ENCODE results near the gene CREG1.

CREG1 gene

DNA sequence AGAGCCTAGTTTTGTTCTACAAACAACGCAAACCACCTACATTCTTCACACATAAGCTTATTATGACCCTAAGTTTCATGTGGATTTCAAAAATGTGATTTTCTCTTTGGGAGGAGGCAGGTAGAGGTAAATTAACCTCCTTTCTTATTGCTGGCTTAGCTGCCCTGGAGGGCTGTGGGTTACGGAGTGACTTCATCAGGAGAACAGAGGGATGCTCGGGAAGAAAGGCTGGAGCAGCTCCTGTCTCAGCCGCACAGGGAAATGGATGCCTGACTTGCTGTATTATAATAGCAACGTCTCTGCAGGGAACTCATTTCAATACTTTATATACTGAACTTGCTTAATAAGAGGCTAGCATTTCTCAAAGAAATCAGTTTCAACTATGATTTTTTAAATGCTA lies 14.1 kb upstream of the CREG1 start:
- H3K27ac ChIP-seq (replicated peaks): no peak overlapping the region
- H3K4me3 ChIP-seq (replicated peaks; ENCODE audit: insufficient read depth, low read length): no peak overlapping the region
- DNase-seq (ENCODE audit: low read depth in 1 of 2, low spot score in 1 of 2): no peak
- H3K27me3 ChIP-seq (ENCODE audit: insufficient read depth, poor library complexity, severe bottlenecking): no peaks in the 10 kb centered on the region
- no peak for TF ChIP-seq GABPA (IDR thresholded peaks at IDR 0.05; ENCODE audit: low read depth)
- TF ChIP-seq, protein P1, sequence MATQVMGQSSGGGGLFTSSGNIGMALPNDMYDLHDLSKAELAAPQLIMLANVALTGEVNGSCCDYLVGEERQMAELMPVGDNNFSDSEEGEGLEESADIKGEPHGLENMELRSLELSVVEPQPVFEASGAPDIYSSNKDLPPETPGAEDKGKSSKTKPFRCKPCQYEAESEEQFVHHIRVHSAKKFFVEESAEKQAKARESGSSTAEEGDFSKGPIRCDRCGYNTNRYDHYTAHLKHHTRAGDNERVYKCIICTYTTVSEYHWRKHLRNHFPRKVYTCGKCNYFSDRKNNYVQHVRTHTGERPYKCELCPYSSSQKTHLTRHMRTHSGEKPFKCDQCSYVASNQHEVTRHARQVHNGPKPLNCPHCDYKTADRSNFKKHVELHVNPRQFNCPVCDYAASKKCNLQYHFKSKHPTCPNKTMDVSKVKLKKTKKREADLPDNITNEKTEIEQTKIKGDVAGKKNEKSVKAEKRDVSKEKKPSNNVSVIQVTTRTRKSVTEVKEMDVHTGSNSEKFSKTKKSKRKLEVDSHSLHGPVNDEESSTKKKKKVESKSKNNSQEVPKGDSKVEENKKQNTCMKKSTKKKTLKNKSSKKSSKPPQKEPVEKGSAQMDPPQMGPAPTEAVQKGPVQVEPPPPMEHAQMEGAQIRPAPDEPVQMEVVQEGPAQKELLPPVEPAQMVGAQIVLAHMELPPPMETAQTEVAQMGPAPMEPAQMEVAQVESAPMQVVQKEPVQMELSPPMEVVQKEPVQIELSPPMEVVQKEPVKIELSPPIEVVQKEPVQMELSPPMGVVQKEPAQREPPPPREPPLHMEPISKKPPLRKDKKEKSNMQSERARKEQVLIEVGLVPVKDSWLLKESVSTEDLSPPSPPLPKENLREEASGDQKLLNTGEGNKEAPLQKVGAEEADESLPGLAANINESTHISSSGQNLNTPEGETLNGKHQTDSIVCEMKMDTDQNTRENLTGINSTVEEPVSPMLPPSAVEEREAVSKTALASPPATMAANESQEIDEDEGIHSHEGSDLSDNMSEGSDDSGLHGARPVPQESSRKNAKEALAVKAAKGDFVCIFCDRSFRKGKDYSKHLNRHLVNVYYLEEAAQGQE (IDR thresholded peaks at IDR 0.05; ENCODE audit: insufficient replicate concordance, low read depth): no peak
- TF ChIP-seq, protein P2, sequence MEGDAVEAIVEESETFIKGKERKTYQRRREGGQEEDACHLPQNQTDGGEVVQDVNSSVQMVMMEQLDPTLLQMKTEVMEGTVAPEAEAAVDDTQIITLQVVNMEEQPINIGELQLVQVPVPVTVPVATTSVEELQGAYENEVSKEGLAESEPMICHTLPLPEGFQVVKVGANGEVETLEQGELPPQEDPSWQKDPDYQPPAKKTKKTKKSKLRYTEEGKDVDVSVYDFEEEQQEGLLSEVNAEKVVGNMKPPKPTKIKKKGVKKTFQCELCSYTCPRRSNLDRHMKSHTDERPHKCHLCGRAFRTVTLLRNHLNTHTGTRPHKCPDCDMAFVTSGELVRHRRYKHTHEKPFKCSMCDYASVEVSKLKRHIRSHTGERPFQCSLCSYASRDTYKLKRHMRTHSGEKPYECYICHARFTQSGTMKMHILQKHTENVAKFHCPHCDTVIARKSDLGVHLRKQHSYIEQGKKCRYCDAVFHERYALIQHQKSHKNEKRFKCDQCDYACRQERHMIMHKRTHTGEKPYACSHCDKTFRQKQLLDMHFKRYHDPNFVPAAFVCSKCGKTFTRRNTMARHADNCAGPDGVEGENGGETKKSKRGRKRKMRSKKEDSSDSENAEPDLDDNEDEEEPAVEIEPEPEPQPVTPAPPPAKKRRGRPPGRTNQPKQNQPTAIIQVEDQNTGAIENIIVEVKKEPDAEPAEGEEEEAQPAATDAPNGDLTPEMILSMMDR (IDR thresholded peaks at IDR 0.05; ENCODE audit: insufficient read depth, low read length): no peak

DNA sequence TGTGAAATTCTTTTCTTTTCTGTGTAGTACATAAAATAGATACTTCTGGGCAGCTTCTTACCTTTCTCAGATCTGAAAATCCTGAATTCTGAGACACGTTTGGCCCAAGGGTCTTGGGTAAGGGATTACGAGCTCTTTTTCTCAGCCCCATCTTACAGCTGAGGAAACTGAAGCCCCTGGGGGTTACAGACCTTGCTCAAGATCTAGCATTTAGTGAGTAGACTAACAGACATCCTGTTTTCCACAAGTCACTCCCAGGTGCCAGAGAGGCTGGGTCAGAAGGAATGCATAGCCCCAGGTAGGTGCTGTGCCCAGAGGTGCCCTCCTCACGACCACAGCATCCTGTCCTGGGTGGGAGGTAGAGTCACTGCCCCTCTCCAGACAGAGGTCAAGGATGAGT lies 13.2 kb upstream of the CREG1 start:
- Histone ChIP-seq H3K4me3 (replicated peaks; ENCODE audit: insufficient read depth, low read length) (no peak overlapping the region), H3K27me3 (ENCODE audit: insufficient read depth, poor library complexity, severe bottlenecking) (no peaks in the 10 kb centered on the region), H3K27ac (replicated peaks) (no peak overlapping the region)
- no peak for DNase-seq (ENCODE audit: low read depth in 1 of 2, low spot score in 1 of 2)
- TF ChIP-seq, protein P2 (IDR thresholded peaks at IDR 0.05; ENCODE audit: insufficient read depth, low read length): no peak
- TF ChIP-seq POLR2AphosphoS5 (IDR thresholded peaks at IDR 0.05; ENCODE audit: low read depth): no peak
- TF ChIP-seq, protein P1 (IDR thresholded peaks at IDR 0.05; ENCODE audit: insufficient replicate concordance, low read depth): no peak
- no peak for TF ChIP-seq GABPA (IDR thresholded peaks at IDR 0.05; ENCODE audit: low read depth)

DNA sequence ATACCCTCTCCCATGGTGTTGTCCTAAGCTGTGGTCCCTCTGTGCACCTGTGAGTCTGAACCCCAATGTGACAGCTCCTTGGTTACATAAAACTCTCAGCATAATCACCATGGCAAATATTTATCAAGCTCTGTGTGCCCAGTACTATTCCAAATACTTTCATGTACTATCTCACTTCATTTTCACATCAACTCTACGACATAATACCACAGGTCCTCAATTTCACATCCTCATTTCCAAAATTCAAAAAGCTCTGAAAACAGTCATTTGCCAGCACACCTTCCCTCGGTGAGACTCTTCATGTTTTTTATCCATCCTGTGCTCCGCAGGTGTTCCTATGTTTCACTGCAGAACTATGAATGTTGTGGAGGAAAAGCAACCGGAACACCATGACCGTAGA lies 12.4 kb upstream of the CREG1 start:
- no peak for DNase-seq (ENCODE audit: low read depth in 1 of 2, low spot score in 1 of 2)
- H3K27me3 ChIP-seq (ENCODE audit: insufficient read depth, poor library complexity, severe bottlenecking): no peaks in the 10 kb centered on the region
- no peak overlapping the region for H3K27ac ChIP-seq (replicated peaks)
- no peak for TF ChIP-seq POLR2AphosphoS5 (IDR thresholded peaks at IDR 0.05; ENCODE audit: low read depth)
- TF ChIP-seq GABPA (IDR thresholded peaks at IDR 0.05; ENCODE audit: low read depth): no peak
- TF ChIP-seq, protein P1 (IDR thresholded peaks at IDR 0.05; ENCODE audit: insufficient replicate concordance, low read depth): no peak
- TF ChIP-seq, protein P2 (IDR thresholded peaks at IDR 0.05; ENCODE audit: insufficient read depth, low read length): no peak
- TF ChIP-seq SPI1 (IDR thresholded peaks at IDR 0.05; ENCODE audit: borderline replicate concordance, low read depth): no peak
- no peak overlapping the region for H3K4me3 ChIP-seq (replicated peaks; ENCODE audit: insufficient read depth, low read length)
